Measurements from ENCODE around the gene ITPA. TPM values are rescaled to one million over a fixed set of nuclear protein-coding genes. Genes with fewer than 3 reads are reported as not detected.

ITPA gene
- total RNA-seq, result 16.6 and 19.3 TPM in 2 replicates

DNA sequence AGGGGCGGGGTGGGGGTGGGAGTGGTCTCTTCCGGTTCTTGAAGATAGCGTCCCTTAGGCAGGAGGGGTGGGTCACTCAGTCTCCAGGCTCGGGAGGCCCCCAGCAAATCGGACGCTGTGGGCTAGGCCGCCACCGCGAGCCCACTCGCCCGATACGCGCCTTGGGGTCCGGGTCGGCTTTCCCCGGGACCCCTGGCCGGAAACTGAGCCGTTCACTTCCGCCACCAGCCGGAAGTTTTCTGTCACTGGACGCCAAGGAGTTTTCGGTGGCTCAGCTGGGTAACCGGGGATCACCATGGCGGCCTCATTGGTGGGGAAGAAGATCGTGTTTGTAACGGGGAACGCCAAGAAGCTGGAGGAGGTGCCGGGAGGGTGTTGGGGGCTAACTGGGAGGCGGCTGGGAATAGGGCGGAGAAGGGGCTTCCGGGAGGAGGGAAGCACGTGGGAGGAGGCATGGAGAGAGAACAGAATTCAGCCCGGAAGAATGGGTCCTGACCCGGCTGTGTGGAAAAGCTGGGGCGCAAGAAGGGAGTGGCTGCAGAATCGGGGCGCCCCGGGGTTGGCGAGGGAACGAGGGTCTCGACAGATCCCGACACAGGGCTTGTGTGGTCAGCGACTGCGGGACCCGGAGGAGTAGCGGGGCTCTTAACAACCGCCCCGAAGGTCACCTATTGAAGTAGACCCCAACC is at the start of gene ITPA:
Gene ITPA (plus strand): TSS at position 242 of the 689 bp plus-strand sequence. CDS start 54 bp downstream, at position 296.

DNA sequence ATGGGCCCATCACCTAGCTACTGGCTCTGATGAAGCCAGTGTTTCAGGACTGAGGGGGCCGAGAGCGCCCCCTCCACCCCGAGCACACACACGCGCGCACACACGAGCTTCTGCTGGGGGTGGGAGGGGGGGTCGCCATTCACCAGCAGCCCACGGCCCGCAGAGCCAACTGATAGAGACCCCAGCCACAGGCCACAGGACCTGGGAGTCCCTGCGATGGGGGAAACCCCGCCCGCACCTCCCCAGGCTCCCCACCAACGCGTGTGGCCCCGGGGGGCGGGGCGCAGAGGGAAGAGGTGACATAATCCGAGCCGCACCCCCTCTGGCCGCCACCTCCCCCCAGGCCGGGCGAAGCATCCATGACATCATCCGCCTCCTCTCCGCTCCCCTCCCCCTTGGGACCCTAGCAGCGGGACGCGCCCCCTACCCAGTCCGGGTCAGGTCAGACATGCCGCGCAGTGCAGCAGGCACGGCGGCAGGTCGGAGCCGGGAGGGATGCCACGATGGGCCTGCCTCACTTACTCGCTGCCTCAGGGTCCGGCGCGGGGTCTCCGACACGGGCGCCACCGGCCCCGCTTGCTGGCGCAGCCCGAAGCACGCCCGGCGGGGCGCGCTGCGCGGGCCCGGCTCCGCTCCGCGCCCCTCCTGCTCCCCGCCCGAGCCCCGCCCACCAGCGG is 36.2 kb upstream of the ITPA start, which contains the start of gene LZTS3:
Gene LZTS3 (minus strand): TSS at position 617 of the 677 bp plus-strand sequence. CDS start 6,386 bp downstream, outside the sequence.

DNA sequence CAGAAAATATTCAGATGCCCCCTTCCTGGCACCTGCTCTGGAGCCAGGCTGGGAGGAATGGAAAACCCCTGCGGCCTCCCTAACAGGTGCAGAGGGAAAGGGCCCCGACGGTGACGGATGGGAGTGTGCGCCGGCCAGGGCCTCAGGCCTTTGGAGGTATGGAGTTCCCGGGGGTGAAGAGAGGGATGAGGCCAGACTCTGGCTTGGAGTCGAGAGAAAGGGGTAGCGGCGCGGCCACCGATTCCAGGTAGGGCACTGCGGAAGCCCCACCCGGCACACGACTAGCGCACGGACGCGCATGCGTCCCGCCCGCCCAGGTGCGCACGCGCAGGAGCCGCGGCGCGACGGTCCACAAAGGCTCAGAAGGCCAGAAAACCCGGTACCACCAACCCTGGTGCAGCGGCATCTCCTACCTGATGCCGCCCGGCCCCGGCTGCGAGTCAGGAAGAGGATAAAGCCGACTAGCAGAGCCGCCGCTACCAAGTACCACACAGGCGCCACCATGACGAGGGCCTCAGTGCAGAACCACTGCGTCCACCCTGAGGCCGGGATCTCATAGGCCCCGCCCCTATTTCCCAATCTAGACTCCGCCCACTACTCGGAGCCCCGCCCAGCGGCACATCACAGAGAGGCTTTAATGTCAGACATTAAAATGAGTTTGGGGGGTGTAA is 5.0 kb upstream of the ITPA start, which contains the start of gene DDRGK1:
Gene DDRGK1 (minus strand): TSS at position 559 of the 671 bp plus-strand sequence. CDS start 55 bp downstream, at position 504.

DNA sequence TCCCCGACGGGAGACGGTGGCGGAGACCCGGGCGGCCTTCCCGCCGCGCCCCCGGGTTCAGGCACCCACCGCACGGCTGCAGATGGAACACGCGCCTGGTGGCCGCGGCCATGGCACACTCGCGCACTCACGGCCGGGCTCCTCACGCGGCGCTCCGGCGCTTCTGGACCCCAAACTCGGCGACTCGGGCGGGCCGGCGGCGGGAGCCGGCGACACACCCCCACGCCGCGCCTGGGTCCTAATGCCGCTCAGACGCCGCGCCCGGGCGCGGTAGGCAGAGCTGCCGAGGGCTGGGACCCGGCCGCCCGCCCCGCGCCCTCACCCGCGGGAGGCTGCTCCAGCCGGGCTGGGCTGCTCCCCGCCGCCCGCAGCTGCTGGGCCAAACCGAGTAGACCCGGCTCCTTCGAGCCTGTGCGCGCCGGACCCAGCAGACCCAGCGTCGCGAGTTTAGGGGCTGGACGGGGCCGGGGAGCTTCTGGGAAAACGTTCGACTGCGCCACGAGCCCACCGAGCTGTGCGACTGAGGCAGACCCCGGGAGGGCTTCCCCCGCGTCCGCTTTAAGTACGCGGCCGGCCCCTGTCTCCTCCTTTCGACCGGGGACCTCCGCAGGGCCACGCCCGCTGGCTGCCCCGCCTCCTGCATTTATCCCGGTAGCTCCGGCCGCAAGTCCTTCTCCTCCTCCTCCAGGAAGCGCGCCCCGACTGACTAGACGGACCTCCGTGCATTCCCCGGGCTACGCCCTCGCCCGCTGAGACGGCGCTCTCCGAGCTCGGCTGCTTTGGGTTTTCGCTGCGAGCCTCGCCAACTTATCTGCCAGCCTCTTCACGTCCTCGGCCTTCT is 29.9 kb downstream of the ITPA start, which contains the start of gene SLC4A11:
Gene SLC4A11 (minus strand): TSS at position 165 of the 841 bp plus-strand sequence. CDS start 53 bp downstream, at position 112.

Other genes starting within 250 kb of the ITPA start
- gene GNRH2, start 165.9 kb upstream of the ITPA start, total RNA-seq, result 0.59 TPM in 1 of 2 replicates, not detected in the other
- gene MRPS26, start 163.4 kb upstream of the ITPA start, total RNA-seq, result 25.2 and 30.6 TPM in 2 replicates
- gene OXT, start 137.9 kb upstream of the ITPA start, total RNA-seq, result not detected in 2 replicates
- not detected in 2 replicates for gene AVP, start 124.8 kb upstream of the ITPA start, total RNA-seq
- 11.6 and 16.5 TPM in 2 replicates for gene FASTKD5, start 49.6 kb upstream of the ITPA start, total RNA-seq
- gene UBOX5, start 49.6 kb upstream of the ITPA start, total RNA-seq, result 2.4 and 3.6 TPM in 2 replicates
- 3.0 and 5.2 TPM in 2 replicates for gene LZTS3, start 35.9 kb upstream of the ITPA start, total RNA-seq
- gene DDRGK1, start 4.8 kb upstream of the ITPA start, total RNA-seq, result 26.4 and 30.3 TPM in 2 replicates
- gene SLC4A11, start 29.7 kb downstream of the ITPA start, total RNA-seq, result 1.2 and 1.9 TPM in 2 replicates
- gene DNAAF9, start 198.2 kb downstream of the ITPA start, total RNA-seq, result 18.4 and 33.4 TPM in 2 replicates